ENCODE measurements around the gene ZNF471. TPM values are rescaled to one million over a fixed set of nuclear protein-coding genes. Genes with fewer than 3 reads are reported as not detected.
A peak's percentile ranks its signal among the peaks of the same experiment; 100 is the strongest.

Gene ZNF471
- total and polyA plus RNA-seq, 2 experiments from 2014 or later, result 0.63 to 1.1 TPM

GRCh38 chr19:56566904-56567273 is 59.2 kb downstream of the ZNF471 start:
- H3K9me3 Mint-ChIP-seq, result peaks cover 90% of the 10 kb centered on the region
- H3K9me2 ChIP-seq (ENCODE audit: insufficient read depth), result peaks cover 7% of the 10 kb centered on the region; the same call in 1 of the 2 replicates
- no peaks in the 10 kb centered on the region for H3F3A ChIP-seq (replicated peaks; ENCODE audit: low read depth)
- TF ChIP-seq CTCF (conservative IDR thresholded peaks at IDR 0.05; ENCODE audit: low read depth in 2 of 2), result no peak
- no peak for TF ChIP-seq ZNF462 (CRISPR knock-in tag; IDR thresholded peaks at IDR 0.05)
- no peak for TF ChIP-seq JUNB (IDR thresholded peaks at IDR 0.05; ENCODE audit: unreplicated experiment)
- no peak for TF ChIP-seq EZH2 (IDR thresholded peaks at IDR 0.05; ENCODE audit: low read depth, unreplicated experiment)
- no peak for TF ChIP-seq CREB1 (CRISPR knock-in tag; IDR thresholded peaks at IDR 0.05; ENCODE audit: low read depth)
- no peak for TF ChIP-seq ZNF331 (CRISPR knock-in tag; IDR thresholded peaks at IDR 0.05; ENCODE audit: low read depth)
- no peak for TF ChIP-seq ETS1 (IDR thresholded peaks at IDR 0.05)
- TF ChIP-seq ZNF114 (CRISPR knock-in tag; IDR thresholded peaks at IDR 0.05), result no peak
- TF ChIP-seq POLR2AphosphoS5 (IDR thresholded peaks at IDR 0.05; ENCODE audit: low read depth), result no peak
- TF ChIP-seq EZH2phosphoT487 (IDR thresholded peaks at IDR 0.05; ENCODE audit: unreplicated experiment), result no peak
- TF ChIP-seq NANOG (IDR thresholded peaks at IDR 0.05; ENCODE audit: borderline replicate concordance), result no peak
- no peak for TF ChIP-seq REST (IDR thresholded peaks at IDR 0.05; ENCODE audit: unreplicated experiment)
- TF ChIP-seq STAT1 (IDR thresholded peaks at IDR 0.05; ENCODE audit: unreplicated experiment), result no peak
- H4K20me1 ChIP-seq (replicated peaks; ENCODE audit: insufficient read depth), result no peaks in the 10 kb centered on the region
- H2AFZ ChIP-seq, result peak overlapping the region; percentile 100
- H3K4me3 Mint-ChIP-seq, result peak overlapping the region; percentile 98
- peaks cover 58% of the 10 kb centered on the region for H3K36me3 Mint-ChIP-seq (ENCODE audit: low read depth)
- no peaks in the 10 kb centered on the region for H3K27me3 ChIP-seq (ENCODE audit: insufficient read depth)
- H3K27ac Mint-ChIP-seq, result no peak overlapping the region
- peaks cover 14% of the 10 kb centered on the region for H3K27me3 Mint-ChIP-seq (ENCODE audit: insufficient read depth, low read depth, poor library complexity)
- DNase-seq (ENCODE audit: low spot score) (peak; percentile 46), ATAC-seq (peak; percentile 65)
- H3K4me3 ChIP-seq, result peak overlapping the region; percentile 99
- peaks cover 6% of the 10 kb centered on the region for H3K4me1 ChIP-seq (ENCODE audit: insufficient read depth)
- H3K4me1 Mint-ChIP-seq, result peaks cover 3% of the 10 kb centered on the region; the same call in 2 of the 3 replicates
- peaks cover 15% of the 10 kb centered on the region for H3K79me2 ChIP-seq (replicated peaks; ENCODE audit: insufficient read depth)
- no peak overlapping the region for H3K27ac ChIP-seq (ENCODE audit: low read depth)
- H3K4me2 ChIP-seq, result peak overlapping the region; percentile 93
- H3K36me3 ChIP-seq (ENCODE audit: insufficient read depth), result peaks cover 37% of the 10 kb centered on the region

All from GM23338 (cell line).